ENCODE results near the gene ACTG2.

- TF ChIP-seq CTCF (optimal IDR thresholded peaks at IDR 0.05 in 1 of 3, IDR thresholded peaks at IDR 0.05 in 1 of 3, conservative IDR thresholded peaks at IDR 0.05 in 1 of 3; ENCODE audit: extremely low read depth in 1 of 3, insufficient read depth in 2 of 3, low read length in 3 of 3) (no peak), EZH2 (IDR thresholded peaks at IDR 0.05; ENCODE audit: low read length) (no peak)
These were observed 23.9 kb downstream of the ACTG2 start for GRCh38 chr2:73916666-73917065.

All from keratinocyte (primary cell).